NCI-H526 (cell line): ENCODE results near the gene PPP4C.
"Not testable (repeated sequence)": the region's sequence is repeated elsewhere in the genome, so short reads cannot be mapped to it uniquely, and the experiment has no call there.

Experiments
- DNase-seq, 2 experiments: peaks; one replicate each; lab custom pipeline; 2025; lab: John Stamatoyannopoulos, UW

Gene PPP4C

DNA sequence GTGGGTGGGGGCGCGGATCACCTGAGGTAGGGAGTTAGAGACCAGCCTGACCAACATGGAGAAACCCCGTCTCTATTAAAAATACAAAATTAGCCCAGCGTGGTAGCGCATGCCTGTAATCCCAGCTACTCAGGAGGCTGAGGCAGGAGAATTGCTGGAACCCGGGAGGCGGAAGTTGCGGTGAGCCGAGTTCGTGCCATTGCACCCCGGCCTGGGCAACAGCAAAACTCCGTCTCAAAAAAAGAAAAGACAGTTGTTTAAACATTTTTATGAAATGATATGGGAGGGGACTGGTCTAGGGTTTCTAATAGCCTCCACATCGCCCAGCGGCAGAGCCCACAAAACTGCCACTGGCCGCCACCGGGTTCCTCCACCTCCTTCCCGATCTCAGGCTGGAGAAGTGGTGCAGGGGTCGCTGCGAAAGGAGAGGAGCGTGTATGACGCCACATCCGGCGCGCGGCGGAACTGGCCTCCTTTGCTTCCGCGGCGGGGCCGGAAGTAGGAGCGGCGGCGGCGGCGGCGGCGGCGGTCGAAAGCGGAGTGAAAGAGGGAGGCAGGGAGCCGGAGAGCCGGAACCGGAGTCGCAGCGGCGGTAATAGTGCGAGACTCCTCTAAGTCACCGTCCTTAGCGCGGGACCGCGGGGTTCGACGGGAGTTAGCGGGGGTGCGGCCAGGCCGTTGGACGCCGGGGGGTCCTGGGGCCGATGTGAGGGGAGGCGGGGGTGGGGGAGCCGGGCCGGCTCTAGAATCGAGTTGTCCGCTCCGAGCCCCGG is at the start of gene PPP4C:
PPP4C (plus strand) TSS at position 492 of the 773 bp plus-strand sequence. CDS start 384 bp downstream, outside the sequence.
- peak; percentile 61 to 92 for DNase-seq

DNA sequence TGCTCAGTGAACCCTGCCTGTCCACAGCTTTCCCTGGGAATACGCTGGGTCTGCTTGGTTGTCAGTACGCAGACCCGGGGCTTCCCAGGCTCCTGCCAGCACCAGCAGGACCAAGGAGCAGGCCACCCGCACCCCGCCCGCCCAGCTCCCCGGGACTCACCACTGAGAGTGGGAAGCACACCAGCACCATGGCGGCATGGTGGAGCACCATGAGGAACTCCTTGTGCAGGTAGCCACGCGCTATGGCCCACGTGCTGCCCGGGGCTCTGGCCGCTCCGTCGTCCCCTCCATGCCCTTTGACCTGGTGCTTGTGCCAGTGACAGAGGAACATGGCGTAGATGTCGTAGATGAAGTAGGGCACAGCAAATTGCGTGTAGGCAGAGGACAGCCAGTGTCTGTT is 49.3 kb upstream of the PPP4C start:
- DNase-seq = no peak

DNA sequence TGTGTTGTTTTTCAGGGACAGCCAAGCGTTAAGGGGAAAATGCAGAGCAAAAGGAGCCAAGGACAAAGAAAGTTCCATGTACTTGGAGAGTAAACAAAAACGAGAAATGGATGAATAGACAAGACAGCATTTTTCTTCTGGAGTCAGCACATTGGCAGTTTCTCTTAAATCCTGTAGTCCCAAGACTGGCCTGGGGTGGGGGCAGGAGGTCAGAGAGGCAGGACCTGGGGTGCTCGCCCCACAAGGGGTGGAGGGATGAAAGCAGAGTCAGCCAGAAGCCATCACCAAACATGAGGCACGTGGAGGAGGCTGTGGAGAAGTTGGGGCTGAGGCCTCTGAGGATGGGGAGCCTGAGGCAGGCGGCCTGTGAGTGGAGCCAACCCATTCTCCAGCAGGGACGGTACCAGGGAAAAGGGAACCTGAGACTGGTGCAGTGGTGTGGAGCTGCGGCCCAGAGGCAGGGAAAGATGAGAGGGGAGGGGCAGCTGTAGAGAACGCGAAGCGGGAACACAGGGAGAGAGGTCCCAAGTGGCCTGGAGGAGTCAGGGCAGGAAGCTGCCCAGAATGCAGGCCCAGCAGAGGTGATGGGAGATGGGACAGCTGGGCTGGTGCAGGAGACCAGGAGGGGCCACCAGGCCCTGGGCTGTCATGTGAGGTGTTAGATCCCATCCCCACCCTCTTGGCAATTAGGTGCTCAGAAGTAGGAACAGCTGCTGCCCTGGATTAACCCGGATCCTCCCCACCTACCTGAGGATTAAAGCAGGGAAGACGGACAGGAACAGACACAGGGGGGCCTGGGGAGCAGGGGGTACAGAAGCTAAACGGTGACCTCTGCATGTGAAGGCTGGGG is 48.0 kb upstream of the PPP4C start:
- peak in 1 of 2 experiments; percentile 47 for DNase-seq

DNA sequence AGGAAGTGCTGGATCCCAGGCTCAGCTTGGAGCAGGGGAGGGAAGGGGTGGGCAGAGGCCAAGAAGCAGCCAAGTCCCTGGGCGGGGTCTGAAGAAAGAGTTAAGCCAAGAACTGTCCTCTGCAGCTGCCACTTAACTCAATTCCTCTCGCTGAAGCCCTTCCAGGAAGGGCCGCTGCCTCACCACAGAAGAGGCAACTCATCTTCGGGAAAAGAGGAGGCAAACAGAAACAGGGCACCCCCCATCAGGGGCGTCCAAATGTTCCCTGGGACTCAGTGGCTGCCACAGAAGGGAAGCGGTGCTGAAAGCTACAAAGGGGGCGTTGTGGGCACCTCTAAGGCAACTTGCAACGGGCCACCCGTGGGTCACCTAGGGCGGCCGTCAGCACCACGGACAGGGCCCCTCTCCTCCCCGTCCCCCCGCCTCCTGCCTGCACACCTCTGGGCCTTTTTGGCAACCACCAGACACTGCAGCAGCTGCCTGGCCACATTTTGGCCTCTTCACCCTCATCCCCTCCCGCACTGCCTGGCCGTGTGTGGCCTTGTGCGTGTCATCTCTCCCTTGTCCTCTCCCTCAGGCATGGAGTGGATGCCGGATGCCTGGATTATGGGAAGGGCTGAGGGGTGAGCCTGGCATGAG is 47.2 kb upstream of the PPP4C start:
- no peak for DNase-seq

DNA sequence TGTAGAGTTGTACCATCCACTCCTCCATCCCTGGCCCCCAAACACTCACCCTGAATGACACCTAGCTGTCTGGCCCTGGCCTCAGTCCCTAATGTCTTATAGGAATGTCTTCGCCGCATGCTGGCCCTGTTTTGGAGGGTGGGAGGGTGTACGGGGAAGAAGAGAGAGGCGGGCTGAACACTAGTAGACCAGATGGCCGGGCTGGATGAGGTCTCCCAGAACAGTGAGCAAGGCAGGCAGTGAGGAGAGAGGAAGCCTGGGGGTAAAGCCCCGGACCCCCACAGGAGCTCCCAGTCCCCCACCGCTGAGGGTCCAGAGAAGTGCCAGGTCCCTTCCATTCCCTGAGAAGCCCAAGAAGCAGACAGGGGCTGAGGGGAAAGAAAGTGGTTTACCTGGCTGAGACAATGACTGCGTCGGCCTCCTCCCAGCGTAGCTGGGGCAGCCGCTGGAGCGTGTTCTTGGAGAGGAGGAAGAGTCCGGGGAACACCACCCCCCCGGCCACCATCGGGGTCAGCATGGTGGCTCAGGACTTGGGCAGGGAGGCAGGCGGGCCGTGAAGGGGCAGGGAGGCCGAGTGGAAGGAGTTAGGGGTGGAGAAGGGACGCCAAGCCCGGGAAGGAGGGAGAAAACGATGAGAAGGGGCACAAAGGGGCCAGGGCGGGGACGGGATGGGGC is 45.6 kb upstream of the PPP4C start:
- DNase-seq = peak in 1 of 2 experiments; percentile 51

DNA sequence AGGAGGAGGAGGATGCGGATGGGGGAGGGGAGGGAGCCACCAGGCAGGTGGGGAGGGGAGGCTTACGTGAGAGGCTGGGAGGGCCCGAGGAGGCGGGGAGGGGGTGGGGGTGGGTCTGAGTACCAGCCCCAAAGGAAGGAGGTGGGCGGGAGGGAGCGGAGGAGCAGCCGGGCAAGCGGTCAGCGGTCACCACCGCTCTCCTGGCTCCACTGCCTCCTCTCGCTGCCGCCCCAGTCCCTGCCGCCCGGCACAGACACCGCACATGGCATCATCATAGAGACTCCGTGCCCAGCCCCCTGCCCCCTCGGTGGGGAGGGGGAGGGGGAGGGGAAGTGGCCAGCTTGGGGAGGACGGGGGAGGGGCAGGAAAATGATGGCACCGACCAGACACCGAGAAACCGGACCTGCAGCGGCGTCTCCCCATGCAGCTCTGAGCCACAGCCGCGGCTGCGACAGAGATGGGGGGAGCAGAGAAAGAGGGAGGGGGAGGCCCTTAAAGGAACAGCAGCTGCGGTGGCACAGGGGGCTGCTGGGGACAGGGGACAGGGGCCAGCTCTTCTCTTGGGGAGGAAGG is 44.9 kb upstream of the PPP4C start, which contains the start of gene TLCD3B:
TLCD3B (minus strand) TSS at position 431 of the 573 bp plus-strand sequence. CDS start 744 bp downstream, outside the sequence.
- DNase-seq = peak; percentile 31 to 75

DNA sequence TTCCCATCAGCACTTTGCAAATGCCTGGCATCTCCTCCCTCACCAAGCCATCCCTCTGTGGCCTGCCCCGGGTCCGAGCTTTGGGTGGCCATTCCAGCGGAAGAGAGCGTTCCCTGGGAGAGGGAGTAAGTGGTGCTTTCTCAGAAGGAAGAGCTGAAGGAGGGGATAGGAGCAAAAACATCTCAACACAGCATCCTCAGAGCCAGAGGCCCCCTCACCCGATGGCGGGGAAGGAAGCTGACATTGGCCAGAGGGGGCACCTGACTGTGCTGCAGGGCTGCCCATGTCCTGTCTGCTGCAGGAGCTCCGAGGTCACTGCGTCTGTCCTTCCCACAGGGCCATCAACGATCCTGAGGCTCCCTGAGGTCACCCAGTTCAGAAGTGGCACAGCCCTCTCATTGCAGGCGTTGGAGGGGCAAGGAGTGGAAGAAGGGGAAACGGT is 44.3 kb upstream of the PPP4C start:
- DNase-seq = peak in 1 of 2 experiments; percentile 46

DNA sequence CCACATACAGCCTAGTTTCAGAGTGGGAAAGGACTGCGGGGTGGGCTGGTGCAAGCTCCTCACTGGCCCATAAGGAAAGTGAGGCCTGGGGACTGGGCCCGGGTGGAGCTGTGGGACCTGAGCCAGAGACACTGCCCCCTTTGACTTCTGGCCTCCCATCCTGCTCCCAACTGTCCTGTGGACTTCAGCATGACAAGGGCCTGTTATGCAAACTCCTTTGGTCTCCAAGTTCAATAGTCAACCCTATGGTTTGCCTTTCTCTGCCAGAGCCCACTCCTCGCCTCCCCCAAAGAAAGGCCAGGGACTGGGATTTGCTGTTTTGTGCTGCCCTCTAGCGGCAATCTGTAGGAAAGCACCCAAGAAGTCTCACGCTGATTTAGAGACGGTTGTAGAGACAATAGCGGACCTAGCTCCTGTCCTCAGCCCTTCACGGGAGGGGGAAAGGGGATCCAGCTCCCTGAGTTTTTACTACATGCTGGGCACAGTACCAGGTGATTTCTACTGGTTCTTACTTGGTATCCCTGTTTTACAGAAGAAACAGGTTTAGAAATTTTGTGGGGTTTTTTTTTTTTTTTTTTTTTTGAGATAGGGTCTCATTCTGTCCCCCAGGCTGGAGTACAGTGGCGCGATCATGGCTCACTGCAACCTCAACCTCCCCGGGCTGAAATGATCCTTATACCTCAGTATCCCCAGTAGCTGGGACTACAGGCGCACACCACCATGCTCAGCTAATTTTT is 43.5 kb upstream of the PPP4C start:
- DNase-seq = peak; percentile 78 to 94

DNA sequence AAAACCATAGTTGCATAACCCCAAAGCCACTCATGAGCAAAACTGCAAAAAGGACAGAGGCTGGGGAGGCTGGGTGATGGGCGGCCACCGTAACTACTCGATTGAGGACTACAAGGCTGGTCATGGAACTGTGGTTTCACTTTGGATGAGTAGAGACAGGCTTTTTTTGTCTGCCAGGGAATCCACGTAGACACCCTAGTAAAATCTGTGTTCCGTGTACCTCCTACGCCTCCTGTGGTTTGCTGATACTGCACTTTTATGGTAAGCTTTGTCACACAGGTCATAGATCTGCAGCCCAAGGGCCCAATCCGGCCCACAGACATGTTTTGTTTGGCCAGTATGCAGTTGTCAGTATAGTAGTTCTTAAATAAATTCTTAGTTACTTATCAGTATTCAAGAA is 42.5 kb upstream of the PPP4C start:
- DNase-seq = no peak

DNA sequence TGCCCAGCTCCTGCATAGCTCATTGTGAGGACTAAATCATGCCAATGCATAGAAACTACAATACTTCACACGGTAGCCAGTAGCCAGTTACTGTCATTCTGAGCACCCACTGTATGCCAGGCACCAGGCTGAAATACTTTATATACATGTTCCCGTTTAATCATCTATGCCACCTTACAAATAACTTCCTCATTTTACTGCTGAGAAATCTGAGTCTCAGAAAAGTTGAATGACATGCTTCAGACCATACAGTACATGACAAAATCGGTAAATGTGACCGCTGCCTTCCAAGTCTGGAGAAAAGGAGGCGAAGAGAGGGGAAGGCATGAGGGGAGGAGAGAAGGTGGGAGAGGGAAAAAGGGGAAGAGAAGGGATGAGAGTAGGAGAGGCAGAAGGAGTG is 35.6 kb upstream of the PPP4C start:
- no peak for DNase-seq

DNA sequence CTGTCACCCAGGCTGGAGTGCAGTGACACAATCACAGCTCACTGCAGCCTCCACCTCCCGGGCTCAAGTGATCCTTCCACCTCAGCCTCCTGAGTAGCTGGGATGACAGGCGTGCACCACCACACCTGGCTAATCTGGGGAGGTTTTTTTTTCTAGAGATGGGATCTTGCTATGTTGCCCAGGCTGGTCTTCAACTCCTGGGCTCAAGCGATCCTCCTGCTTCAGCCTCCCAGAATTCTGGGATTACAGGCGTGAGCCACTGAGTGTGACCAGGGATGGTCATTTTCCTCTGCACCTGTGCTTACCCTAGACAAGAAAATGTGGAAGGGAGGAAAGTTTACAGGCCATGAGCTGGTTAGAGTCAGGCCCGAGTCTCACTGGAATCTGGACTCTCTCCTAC is 35.1 kb upstream of the PPP4C start:
- not testable (repeated sequence) for DNase-seq

DNA sequence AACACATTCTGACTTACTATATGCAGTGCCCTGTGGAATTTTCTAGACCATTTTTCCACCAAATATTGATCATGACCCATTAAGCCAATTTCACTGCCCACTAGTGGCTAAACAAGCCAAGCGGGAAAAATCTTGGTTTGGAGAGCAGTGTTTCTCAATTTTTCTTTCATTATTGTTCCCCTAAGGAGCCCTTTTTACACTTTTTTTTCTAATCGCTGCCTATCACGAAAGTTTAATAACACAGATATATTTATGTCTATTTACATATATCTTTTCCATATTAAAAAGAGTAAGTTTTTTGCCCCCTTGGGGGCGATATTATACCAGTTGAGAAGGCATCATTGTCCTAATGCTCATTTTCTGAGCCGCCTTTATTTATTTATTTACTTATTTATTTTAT is 34.0 kb upstream of the PPP4C start:
- peak in 1 of 2 experiments; percentile 36 for DNase-seq

DNA sequence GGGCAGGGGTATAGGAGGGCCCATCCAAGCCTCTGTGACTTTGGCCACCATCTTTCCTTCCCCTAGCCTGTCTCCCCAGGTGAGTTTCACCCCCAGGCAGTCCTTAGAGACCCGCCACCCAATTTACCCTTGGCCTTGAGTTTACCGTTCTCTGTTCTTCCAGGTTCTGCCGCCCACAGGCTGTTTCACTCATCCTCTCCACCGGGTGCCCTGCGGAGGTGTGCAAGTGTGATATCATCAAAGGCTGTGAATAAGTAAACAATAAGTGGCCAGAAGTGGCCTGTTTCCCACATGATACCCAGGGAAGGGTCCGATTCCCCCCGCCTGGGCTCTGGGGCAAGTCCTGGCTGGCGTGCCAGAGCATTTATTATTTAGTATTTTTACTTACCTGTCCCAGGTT is 29.6 kb upstream of the PPP4C start:
- no peak for DNase-seq

DNA sequence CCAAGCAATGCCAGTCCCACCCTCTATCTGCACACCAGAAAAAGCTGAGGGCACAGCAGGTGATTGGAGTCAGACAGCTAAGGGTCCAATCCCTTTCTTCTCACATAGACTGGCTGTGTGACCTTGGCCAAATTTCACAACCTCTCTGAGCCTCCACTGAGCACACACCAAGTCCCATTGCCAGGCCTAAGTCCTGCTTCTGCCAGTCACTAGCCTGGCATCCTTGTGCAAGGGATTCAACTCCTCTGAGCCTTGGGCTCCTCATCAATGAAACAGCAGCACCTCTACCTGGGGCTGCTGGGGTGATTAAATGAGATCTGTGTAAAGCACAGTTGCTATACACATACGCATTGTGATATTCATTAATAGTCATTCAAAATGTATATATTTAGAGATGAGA is 29.2 kb upstream of the PPP4C start:
- no peak for DNase-seq

DNA sequence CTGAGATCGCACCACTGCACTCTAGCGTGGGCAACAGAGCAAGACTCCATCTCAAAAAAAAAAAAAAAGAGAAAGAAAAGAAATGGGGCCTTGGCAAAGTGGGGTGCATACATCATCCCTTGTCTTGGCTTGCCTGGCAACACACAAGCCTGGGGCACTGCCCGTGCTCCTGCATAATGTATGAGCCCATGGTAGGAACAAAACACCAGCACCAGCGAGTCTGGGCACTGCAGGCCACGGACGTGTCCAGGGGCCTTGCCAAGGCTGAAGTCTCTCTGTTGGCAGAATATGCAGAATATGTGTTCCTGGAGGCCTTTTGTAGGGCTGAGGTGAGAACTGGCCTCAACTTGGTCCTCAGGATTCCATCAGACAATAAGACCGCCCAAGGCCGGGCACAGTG is 25.9 kb upstream of the PPP4C start:
- no peak for DNase-seq

DNA sequence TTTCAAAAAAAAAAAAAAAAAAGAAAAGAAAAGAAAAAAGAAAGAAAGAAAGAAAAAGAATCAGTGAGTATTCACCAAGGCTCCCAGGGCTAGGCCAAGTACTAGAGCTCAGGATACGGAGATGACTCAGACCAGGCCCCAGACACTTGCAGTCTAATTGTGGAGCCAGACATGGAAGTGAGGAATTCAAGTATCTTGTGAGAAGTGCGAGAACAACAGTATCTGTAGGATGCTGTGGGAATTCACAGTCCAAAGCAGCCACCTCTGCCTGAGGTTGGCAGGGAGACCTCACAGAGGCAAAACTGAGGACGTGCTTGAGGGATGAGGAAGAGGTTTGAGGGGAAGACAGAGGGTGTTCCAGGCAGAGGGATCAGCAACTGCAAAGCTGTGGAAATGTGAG is 24.3 kb upstream of the PPP4C start:
- no peak for DNase-seq

DNA sequence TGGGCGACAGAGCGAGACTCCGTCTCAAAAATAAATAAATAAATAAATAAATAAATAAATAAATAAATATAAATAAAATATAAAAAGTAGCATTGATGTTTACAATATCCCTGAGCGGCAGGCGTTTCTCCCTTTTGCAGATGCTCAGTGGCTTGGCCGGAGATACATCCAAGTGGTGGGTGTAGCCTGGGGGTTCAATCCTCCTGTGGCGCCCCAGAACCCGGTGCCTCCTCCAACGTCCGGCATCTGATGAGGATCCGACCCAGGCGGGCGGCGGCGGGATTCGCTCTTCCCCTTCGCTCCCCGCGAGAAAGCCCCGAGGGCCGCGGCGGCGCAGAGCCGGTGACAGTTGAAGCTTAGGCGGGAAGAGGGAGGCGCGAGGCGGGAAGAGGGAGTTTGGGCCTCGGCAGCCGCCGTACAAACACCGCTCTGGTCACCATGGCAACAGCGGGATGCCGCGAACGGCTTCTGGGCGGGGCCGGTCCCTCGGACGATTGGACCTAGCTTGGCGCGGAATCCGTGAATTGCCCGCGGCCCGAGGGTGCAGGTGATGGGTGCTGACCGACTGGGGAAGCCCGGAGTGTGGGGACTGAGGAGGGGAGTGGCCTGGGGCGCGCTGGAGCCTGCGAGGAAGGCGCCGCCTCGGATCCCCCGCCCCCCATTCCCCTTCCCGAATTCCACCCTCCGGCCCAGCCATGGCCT is 23.0 kb upstream of the PPP4C start:
- peak; percentile 75 to 96 for DNase-seq

DNA sequence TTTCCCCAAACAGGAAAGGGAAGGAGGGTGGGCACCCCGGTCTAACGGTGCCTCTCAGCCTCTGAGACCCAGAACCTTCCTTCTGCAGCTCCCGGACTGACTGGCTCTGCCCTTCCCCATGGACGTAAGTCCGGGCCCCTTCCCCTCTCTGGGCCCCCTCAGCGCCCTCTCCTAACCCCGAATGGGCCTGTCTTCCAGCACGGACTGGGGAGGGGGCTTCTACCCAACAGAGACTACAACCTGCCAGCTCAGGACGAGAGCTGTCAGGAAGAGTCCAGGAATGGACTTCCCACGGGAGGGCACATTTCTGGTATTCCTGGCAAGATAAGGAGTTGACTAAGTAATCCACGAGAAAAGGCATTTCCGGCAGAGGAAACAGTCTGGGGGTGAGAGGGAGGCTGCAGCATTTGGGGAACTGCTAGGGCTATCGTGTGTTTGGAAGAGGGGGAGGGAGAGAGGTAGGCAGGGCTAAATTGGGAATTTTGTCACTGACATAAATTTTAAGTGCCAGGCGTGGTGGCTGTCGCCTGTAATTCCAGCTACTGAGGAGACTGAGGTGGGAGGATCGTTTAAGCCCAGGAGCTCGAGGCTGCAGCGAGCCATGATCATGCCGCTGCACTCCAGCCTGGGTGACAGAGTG is 22.3 kb upstream of the PPP4C start:
- peak in 1 of 2 experiments; percentile 33 for DNase-seq

DNA sequence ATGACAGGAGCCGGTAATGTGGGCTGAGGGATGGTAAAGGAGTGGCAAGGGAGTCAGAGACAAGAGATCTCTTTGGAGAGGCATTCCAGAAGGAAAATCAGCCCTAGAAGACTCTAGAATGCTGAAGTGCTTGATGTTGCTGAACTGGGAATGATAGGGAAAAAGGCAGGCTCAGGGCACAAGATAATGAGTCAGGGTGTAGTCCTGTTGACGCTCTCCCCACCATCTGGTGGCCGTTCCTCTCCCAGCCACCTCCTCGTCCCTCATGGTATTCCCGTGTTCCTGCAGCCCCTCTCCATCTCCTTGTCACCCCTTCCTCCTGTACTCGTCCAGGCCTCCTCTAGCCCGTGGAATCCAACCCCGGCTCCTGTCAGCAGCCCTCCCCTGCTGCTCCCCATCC is 21.3 kb upstream of the PPP4C start:
- DNase-seq = no peak
